Measurements from ENCODE around the gene RGS19.
A peak's percentile ranks its signal among the peaks of the same experiment; 100 is the strongest.

The RGS19 gene

DNA sequence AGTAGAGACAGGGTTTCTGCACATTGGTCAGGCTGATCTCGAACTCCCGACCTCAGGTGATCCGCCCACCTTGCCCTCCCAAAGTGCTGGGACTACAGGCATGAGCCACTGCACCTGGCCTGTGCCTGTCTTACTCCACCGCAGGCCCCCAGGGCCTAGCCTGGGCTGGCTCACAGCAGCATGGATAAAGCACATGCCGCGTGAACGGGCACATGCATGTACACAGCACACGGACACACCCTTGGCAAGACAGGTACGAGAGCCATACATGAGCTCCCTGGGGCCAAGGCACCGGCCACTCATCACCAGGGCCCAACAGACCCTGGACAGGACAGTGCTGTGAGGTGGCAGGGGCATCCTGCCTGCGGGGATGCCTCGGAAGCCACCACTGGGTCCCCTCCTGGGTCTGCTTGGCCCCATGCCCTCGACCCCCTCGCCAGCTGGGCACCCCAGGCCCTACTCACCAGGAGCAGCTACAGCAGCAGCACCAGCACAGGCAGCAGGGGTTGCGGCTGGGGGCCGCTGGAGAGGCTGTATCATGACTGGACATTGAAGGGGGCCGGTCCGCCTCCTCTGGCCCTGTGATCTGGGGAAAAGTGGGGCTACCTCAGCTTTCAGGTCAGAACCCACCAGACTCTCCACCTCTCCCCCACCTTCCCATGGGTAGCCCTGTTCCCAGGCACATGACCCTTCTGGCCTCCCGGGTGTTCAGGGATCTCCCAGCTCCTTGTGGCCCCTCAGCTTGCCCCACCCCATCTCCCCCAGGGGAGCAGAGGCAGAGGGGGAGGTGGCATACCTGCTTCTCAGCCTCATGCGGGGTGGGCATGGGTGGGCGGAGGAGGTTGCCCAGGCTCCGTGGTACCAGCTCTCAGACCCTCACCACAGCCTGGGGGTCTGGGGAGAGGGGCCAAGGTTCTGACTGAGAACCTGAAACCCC lies 3.0 kb downstream of the RGS19 start:
- DNase-seq = no peak

GRCh38 chr20:64075556-64075955 lies 3.8 kb downstream of the RGS19 start:
- no peak for DNase-seq

GRCh38 chr20:64074963-64075362 lies 4.4 kb downstream of the RGS19 start:
- DNase-seq = no peak

GRCh38 chr20:64074184-64074789 lies 5.0 kb downstream of the RGS19 start:
- no peak for DNase-seq

- DNase-seq = no peak
These were observed 5.7 kb downstream of the RGS19 start for GRCh38 chr20:64073476-64074183.

GRCh38 chr20:64072498-64073063 lies 6.7 kb downstream of the RGS19 start:
- no peak for DNase-seq

- no peak for DNase-seq
These were observed 7.7 kb downstream of the RGS19 start for GRCh38 chr20:64071341-64072332.

DNA sequence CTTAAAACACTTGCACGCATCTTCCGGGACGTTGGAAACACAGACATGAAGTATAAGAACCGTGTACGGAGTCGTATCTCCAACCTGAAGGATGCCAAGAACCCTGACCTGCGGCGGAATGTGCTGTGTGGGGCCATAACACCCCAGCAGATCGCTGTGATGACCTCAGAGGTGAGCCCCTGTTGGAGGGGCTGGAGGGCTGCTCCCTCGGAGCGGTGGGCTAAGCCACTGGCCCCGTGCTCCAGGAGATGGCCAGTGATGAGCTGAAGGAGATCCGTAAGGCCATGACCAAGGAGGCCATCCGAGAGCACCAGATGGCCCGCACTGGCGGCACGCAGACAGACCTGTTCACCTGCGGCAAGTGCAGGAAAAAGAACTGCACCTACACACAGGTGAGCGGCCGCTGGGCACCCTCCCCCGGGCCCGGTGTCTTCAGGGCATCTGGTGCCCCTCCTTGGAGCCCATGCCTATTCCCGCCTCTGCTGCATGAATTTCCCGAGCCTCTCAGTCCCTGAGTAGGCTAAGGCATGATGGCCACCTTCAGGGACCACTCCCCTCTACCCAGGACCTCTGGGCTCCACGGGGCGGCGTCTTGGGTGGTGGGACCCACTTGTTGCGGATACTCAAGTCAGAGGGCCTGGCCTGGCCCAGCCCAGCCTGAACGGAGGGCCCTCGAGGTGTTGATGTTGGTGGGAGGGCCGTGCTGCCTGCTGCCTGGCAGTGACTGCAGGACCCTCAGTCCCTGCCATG lies 8.9 kb downstream of the RGS19 start:
- DNase-seq = no peak

- DNase-seq = no peak
These were observed 9.6 kb downstream of the RGS19 start for GRCh38 chr20:64069614-64070243.

- DNase-seq = no peak
These were observed 10.1 kb downstream of the RGS19 start for GRCh38 chr20:64069209-64069613.

DNA sequence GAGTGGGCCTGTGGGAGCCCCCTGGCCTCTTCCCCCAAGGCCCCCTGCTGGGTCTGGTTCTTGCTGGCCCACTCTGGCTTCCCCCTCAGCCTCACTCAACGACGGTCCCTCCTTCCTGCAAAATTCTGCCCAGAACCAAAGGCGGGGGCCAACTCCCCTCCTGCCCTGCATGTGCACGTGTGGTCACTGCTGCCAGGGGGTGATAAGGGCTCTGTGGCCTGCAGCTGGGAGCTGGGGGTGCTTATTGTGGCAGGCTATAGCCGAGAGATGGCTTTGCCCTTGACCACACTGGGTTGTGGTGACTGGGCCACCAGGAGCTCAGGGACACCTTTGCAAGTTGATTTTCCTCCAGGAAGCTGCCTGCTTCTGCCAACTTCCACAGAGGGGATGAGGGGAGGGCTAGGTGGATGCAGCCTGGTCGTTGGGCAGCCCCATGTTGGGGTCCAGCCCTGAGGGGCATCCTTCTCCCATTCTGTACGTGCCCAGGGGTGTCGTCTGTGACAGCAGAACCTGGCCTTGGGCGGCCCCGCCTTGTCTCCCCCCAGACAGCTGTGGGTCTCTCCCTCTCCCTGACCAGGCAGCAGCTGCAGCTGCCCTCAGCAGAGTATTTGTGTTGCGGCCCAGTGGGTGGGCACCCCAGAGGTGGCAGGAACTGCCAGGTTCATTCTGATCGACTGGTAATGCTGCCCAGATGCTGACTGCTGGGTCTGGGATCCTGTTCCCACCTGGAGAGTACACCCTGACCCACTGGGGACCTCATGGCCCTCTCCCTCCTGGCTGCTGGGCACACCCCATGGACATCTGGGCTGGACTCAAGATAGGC lies 10.7 kb downstream of the RGS19 start:
- peak; percentile 33 for DNase-seq

GRCh38 chr20:64067733-64068307 lies 11.5 kb downstream of the RGS19 start:
- no peak for DNase-seq

- DNase-seq = no peak
These were observed 12.2 kb downstream of the RGS19 start for GRCh38 chr20:64067005-64067632.

DNA sequence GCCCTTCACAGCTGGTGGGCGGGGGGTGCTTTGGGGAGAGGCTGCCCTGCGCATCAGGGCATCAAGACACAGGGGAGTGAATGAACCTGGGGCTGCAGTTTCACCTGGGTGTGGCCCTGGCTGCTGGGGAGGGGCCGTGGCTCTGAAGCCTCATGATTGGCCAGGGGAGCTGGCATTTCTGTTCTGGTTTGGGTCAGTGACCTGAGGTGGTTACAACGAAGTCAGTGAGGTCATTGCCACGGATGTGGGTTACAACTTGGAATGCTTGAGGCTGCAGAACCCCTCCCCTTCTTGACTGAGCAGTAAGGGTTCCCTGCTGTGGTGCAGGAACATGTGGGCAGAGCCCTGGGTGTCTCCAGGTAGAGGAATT lies 13.4 kb downstream of the RGS19 start:
- no peak for DNase-seq

- DNase-seq = no peak
These were observed 14.0 kb downstream of the RGS19 start for GRCh38 chr20:64065062-64065973.

DNA sequence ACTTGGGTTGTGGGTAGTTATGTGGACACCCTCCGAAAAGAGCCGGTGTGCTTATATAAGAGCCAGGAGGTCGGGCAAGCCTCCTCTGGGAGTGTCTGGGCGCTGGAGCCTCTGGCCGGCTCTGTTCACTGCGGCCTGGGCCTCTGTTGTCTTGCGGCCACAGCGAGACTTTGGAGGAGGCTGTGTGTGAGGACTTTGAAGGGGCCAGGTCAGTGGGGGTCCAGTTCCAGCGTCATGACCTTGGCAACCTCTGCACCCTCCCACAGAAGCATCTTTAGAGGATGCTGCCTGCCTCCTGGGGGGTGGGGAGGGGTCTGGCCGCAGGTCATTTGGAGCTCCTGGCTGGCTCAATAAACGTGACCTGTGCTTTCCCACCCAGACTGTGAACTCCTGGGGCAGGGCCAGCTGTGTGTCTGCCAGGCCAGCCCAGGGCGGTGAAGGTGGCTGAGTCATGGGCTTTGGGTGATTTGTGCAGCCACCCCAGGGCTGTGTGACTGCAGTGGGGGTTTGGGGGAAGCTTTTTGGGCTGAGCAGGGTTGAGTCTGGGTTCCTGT lies 15.1 kb downstream of the RGS19 start:
- no peak for DNase-seq

DNA sequence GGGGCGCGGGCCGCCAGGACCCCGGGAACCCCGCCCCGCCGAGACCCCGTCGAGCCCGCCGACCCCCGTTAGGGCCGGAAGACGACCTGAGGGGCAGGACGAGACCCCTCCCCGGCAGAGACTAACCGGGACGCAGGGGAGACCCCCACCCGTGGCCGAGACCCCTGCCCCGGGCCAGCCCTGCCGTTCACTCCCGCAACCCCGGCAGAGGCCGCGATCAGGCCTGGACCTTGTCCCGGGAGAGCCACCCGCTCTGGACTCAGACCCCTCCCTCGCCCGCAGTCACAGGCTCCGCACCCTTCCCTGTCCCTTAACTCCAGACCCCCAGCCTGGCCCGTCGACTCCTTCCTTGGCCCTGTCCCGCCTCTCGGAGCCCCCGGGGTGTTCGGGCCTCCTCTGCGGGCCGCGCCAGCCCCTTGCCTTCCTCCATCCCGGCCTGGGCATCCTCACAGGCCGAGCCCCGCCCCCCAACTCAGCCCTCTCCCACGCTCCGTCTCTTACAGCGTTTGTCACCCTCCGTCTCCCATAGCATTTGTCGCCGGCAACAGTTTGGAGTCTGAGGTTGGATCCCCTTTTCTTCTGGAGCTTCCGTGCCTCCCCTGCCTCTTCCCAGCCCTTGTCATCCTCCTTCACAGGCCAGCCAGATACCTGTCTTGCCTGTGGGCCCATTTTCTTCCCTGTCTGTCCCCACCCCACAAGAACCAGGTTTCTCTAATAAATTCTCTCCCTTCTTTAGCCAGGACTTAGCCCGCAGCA lies 15.8 kb downstream of the RGS19 start:
- no peak for DNase-seq

All from COR-L47 (cell line).